Endothelial cell of umbilical vein (primary cell): ENCODE measurements around the gene OR10H5. TPM values are rescaled to one million over a fixed set of nuclear protein-coding genes. Genes with fewer than 3 reads are reported as not detected.

ENCODE experiments used
- BruUV-seq: library from RNA; stranded (reverse); fragments of 400-500 nt; replicated peaks from 2 replicates; lab custom pipeline; 2021; lab: Mats Ljungman, UMichigan
- CTCF ChIA-PET: fragments of 300-600, 350-600 bp; sonication (Branson Sonifier 250); formaldehyde crosslinking; loops from one replicate; lab custom pipeline; 2021; ENCODE audit warnings: antibody characterized with exemption, inconsistent platforms; lab: Charles Lee
- POLR2A ChIA-PET: fragments of 300-600, 350-600 bp; sonication (Branson Sonifier 250); formaldehyde crosslinking; loops from one replicate; lab custom pipeline; 2021; ENCODE audit warnings: antibody characterized with exemption, inconsistent platforms; lab: Charles Lee
- DNase-seq: peaks from one replicate; pipeline ENCODE4 v3.0.0-alpha.2; 2011; ENCODE audit warnings: low read depth, low spot score
- FAIRE-seq: peaks from 2 replicates; lab custom pipeline; 2011; peaks lifted over from hg19 to GRCh38; lab: Jason Lieb, UNC
- H2AFZ ChIP-seq: 2 replicates; pipeline ENCODE4 v1.6.0; 2012; ENCODE audit warnings: low read depth, low read length, control low read depth, inconsistent platforms
- H3K27ac ChIP-seq: 2 replicates; pipeline ENCODE4 v1.5.1; 2011; ENCODE audit warnings: low read depth, mild to moderate bottlenecking, control low read depth, low read length, moderate library complexity; ENCODE audit not compliant: insufficient read depth
- H3K27me3 ChIP-seq, 2 experiments: 2 replicates each; pipeline versions ENCODE4 v1.6.0 to v1.6.1; 2011; ENCODE audit warnings: low read length in 2 of 2, mixed read lengths in 1 of 2; ENCODE audit not compliant: control insufficient read depth in 2 of 2, insufficient read depth in 2 of 2
- H3K36me3 ChIP-seq, 2 experiments: 2 replicates in 1 of 2; 3 replicates in 1 of 2; pipeline ENCODE4 v1.5.1; 2011; ENCODE audit warnings: low read length in 2 of 2, mild to moderate bottlenecking in 1 of 2, moderate library complexity in 1 of 2; ENCODE audit not compliant: control insufficient read depth in 2 of 2, insufficient read depth in 2 of 2; ENCODE audit errors: extremely low read depth in 1 of 2
- H3K4me1 ChIP-seq: 3 replicates; pipeline ENCODE4 v1.5.1; 2011; ENCODE audit warnings: mild to moderate bottlenecking, low read length; ENCODE audit not compliant: control insufficient read depth, insufficient read depth; ENCODE audit errors: extremely low read depth
- H3K4me2 ChIP-seq: 2 replicates; pipeline ENCODE4 v1.6.1; 2011; ENCODE audit warnings: low read length, control low read depth, mixed read lengths; ENCODE audit not compliant: insufficient read depth
- H3K4me3 ChIP-seq, 3 experiments: fragments of 200-600 bp in 1 of 3; sonication (generic), shearing (Covaris generic) in 1 of 3; replicated peaks in 1 of 3; 2 replicates each; pipeline ENCODE4 v1.5.1; 2011 to 2016; ENCODE audit warnings: control low read depth in 3 of 3, low read length in 3 of 3, mild to moderate bottlenecking in 2 of 3, inconsistent platforms in 1 of 3, low read depth in 1 of 3, moderate library complexity in 1 of 3; ENCODE audit not compliant: insufficient read depth in 1 of 3
- H3K79me2 ChIP-seq: 2 replicates; pipeline ENCODE4 v1.6.0; 2012; ENCODE audit warnings: low read length, inconsistent platforms; ENCODE audit not compliant: control insufficient read depth, insufficient read depth
- H3K9ac ChIP-seq: replicated peaks from 2 replicates; pipeline ENCODE3; 2011; ENCODE audit warnings: low read length, control low read depth; ENCODE audit not compliant: insufficient read depth; ENCODE audit errors: extremely low read depth
- H3K9me1 ChIP-seq: replicated peaks from 3 replicates; pipeline ENCODE4 v1.6.0; 2011; ENCODE audit warnings: mild to moderate bottlenecking, low read length; ENCODE audit not compliant: control insufficient read depth, insufficient read depth; ENCODE audit errors: extremely low read depth
- H3K9me3 ChIP-seq: replicated peaks from 2 replicates; pipeline ENCODE4 v1.5.1; 2012; ENCODE audit warnings: low read length, inconsistent platforms; ENCODE audit not compliant: control insufficient read depth, insufficient read depth
- H4K20me1 ChIP-seq: replicated peaks from 2 replicates; pipeline ENCODE3; 2011; ENCODE audit warnings: mild to moderate bottlenecking, low read length; ENCODE audit not compliant: control insufficient read depth, insufficient read depth; ENCODE audit errors: extremely low read depth
- CTCF ChIP-seq, 2 donors: IDR thresholded peaks; 1 replicate in 1 of 2; 2 replicates in 1 of 2; pipeline ENCODE4 v1.5.1; 2011; ENCODE audit warnings: low read length in 2 of 2, mild to moderate bottlenecking in 2 of 2, moderate library complexity in 2 of 2, control low read depth in 1 of 2, inconsistent platforms in 1 of 2, low read depth in 1 of 2; ENCODE audit not compliant: insufficient read depth in 1 of 2; ENCODE audit errors: extremely low read depth in 1 of 2
- EZH2 ChIP-seq: IDR thresholded peaks from 2 replicates; pipeline ENCODE4 v1.6.1; 2012; ENCODE audit warnings: borderline replicate concordance, low read depth, mild to moderate bottlenecking, moderate library complexity, low read length, inconsistent platforms; ENCODE audit not compliant: severe bottlenecking
- FOS ChIP-seq: IDR thresholded peaks from 2 replicates; pipeline ENCODE4 v1.6.1; 2011; ENCODE audit warnings: mild to moderate bottlenecking, low read length, moderate library complexity, borderline replicate concordance; ENCODE audit not compliant: insufficient read depth
- GATA2 ChIP-seq: IDR thresholded peaks from 2 replicates; pipeline ENCODE4 v1.7.0; 2011; ENCODE audit warnings: low read depth, mild to moderate bottlenecking, moderate library complexity, mixed read lengths, low read length; ENCODE audit not compliant: insufficient read length, insufficient read depth
- JUN ChIP-seq: IDR thresholded peaks from 2 replicates; pipeline ENCODE4 v1.6.1; 2011; ENCODE audit warnings: borderline replicate concordance, low read depth; ENCODE audit not compliant: insufficient read length, insufficient read depth
- MAX ChIP-seq: IDR thresholded peaks from 2 replicates; pipeline ENCODE4 v1.6.1; 2011; ENCODE audit not compliant: insufficient read depth, insufficient read length
- MYC ChIP-seq: IDR thresholded peaks from one replicate; pipeline ENCODE4 v1.6.1; 2011; ENCODE audit warnings: mild to moderate bottlenecking, low read depth, low read length
- POLR2A ChIP-seq: IDR thresholded peaks from 2 replicates; pipeline ENCODE4 v1.6.1; 2012; ENCODE audit warnings: low read depth, mild to moderate bottlenecking, control low read depth, low read length
- POLR2AphosphoS5 ChIP-seq: IDR thresholded peaks from 2 replicates; pipeline ENCODE4 v1.6.1; 2012; ENCODE audit warnings: low read depth, mild to moderate bottlenecking, control low read depth, low read length, moderate library complexity; ENCODE audit not compliant: insufficient read depth
- dilution Hi-C: fragments of 300-500 bp; cut with MboI; formaldehyde crosslinking; loops from one replicate; pipeline ENCODE4 v1.15.0; 2019; ENCODE audit warnings: low sequenced_read_pairs; ENCODE audit not compliant: extremely low pct_ligation_motif_present
- intact Hi-C: fragments of 100-400 bp; cut with micrococcal nuclease; formaldehyde crosslinking; loops from one replicate; pipeline ENCODE4 v1.10.0; 2022
- polyA plus RNA-seq, 4 experiments: library from polyadenylated mRNA; depleted of rRNA in 3 of 4; stranded (reverse) in 3 of 4; unstranded in 1 of 4; fragments of >200 nt; gene quantifications; 2 replicates each; pipeline versions ENCODE4 v1.2.1 to v1.2.3, GENCODE V29; 2011 to 2012; ENCODE audit warnings: missing spikeins in 1 of 4
- total RNA-seq: library from RNA; stranded (reverse); gene quantifications from 2 replicates; pipeline ENCODE4 v1.2.3, GENCODE V29; 2021

The OR10H5 gene
- total and polyA plus RNA-seq, 2 donors (not counting 3 experiments of a cell fraction or from before 2014, with no cell fraction given): not detected

GRCh38 chr19:15748239-15748638 is 39.2 kb upstream of the OR10H5 start:
- BruUV-seq: no TSS peak
- Histone ChIP-seq H3K4me2 (no peak overlapping the region), H4K20me1 (no peaks in the 10 kb centered on the region), H3K9me3 (no peaks in the 10 kb centered on the region), H3K9ac (no peak overlapping the region), H3K27me3 (no peaks in the 10 kb centered on the region), H3K79me2 (no peaks in the 10 kb centered on the region), H3K27ac (no peak overlapping the region), H3K36me3 (no peaks in the 10 kb centered on the region), H2AFZ (no peak overlapping the region), H3K4me1 (no peaks in the 10 kb centered on the region), H3K4me3 (no peak overlapping the region), H3K9me1 (no peaks in the 10 kb centered on the region)
- FAIRE-seq (no peak), DNase-seq (no peak)
- CTCF ChIA-PET: no interaction called here
- intact Hi-C loops: no loop called here
- TF ChIP-seq CTCF (IDR thresholded peaks at IDR 0.05; ENCODE audit: extremely low read depth in 1 of 2, insufficient read depth in 1 of 2, low read depth in 1 of 2, low read length in 2 of 2): no peak
- TF ChIP-seq POLR2AphosphoS5: no peak
- TF ChIP-seq JUN: no peak
- no peak for TF ChIP-seq POLR2A
- TF ChIP-seq EZH2: no peak
- TF ChIP-seq MYC: no peak
- TF ChIP-seq FOS: no peak
- TF ChIP-seq GATA2: no peak
- TF ChIP-seq MAX: no peak
- POLR2A ChIA-PET: no interaction called here
- dilution Hi-C loops: no loop called here
